ENCODE results near the gene OPRPN. TPM values are rescaled to one million over a fixed set of nuclear protein-coding genes. Genes with fewer than 3 reads are reported as not detected.

OPRPN gene
- not detected in 2 replicates for total RNA-seq

GRCh38 chr4:70397580-70397979 is at the start of gene OPRPN:
Gene OPRPN (plus strand): TSS chr4:70397940. CDS start chr4:70399286, 1,346 bp downstream.

GRCh38 chr4:70360460-70360859 is 37.3 kb upstream of the OPRPN start, which contains the start of gene SMR3A:
Gene SMR3A (plus strand): TSS chr4:70360760. CDS start chr4:70362116, 1,356 bp downstream.

GRCh38 chr4:70382691-70383181 is 15.0 kb upstream of the OPRPN start, which contains the start of gene SMR3B:
Gene SMR3B (plus strand): TSS chr4:70383131. CDS start chr4:70384511, 1,380 bp downstream.

Other genes with a start within 250 kb of the OPRPN start
- not detected in 2 replicates for gene PRR27, start 243.7 kb upstream of the OPRPN start, total RNA-seq
- not detected in 2 replicates for gene ODAM, start 202.2 kb upstream of the OPRPN start, total RNA-seq
- gene FDCSP, start 171.8 kb upstream of the OPRPN start, total RNA-seq: not detected in 2 replicates
- gene CSN3, start 155.3 kb upstream of the OPRPN start, total RNA-seq: not detected in 2 replicates
- gene CABS1, start 63.0 kb upstream of the OPRPN start, total RNA-seq: not detected in 2 replicates
- not detected in 2 replicates for gene SMR3A, start 37.2 kb upstream of the OPRPN start, total RNA-seq
- gene SMR3B, start 14.8 kb upstream of the OPRPN start, total RNA-seq: 0.22 TPM in 1 of 2 replicates, not detected in the other
- gene MUC7, start 74.3 kb downstream of the OPRPN start, total RNA-seq: not detected in 2 replicates
- not detected in 2 replicates for gene AMTN, start 120.6 kb downstream of the OPRPN start, total RNA-seq
- not detected in 2 replicates for gene AMBN, start 194.3 kb downstream of the OPRPN start, total RNA-seq
- gene ENAM, start 230.8 kb downstream of the OPRPN start, total RNA-seq: under 0.01 and 0.13 TPM in 2 replicates